Fibroblast of the conjunctiva (primary cell): Measurements from ENCODE around the gene EIF2S2.

Experiments used
- DNase-seq: peaks from one replicate; pipeline ENCODE4 v3.0.0-alpha.2; 2010; ENCODE audit warnings: low read depth

EIF2S2 gene

GRCh38 chr20:34088305-34089174 lies 23.5 kb downstream of the EIF2S2 start:
- no peak for DNase-seq

GRCh38 chr20:34085544-34086040 lies 26.5 kb downstream of the EIF2S2 start:
- DNase-seq = no peak

GRCh38 chr20:34084227-34084923 lies 27.7 kb downstream of the EIF2S2 start:
- no peak for DNase-seq

GRCh38 chr20:34083781-34084180 lies 28.3 kb downstream of the EIF2S2 start:
- no peak for DNase-seq

- DNase-seq = peak; percentile 75
These were observed 28.9 kb downstream of the EIF2S2 start for GRCh38 chr20:34083137-34083536.

GRCh38 chr20:34082232-34082887 lies 29.7 kb downstream of the EIF2S2 start:
- no peak for DNase-seq

GRCh38 chr20:34079818-34080217 lies 32.2 kb downstream of the EIF2S2 start:
- no peak for DNase-seq

GRCh38 chr20:34078540-34078939 lies 33.5 kb downstream of the EIF2S2 start:
- DNase-seq = no peak

GRCh38 chr20:34076952-34077351 lies 35.1 kb downstream of the EIF2S2 start:
- no peak for DNase-seq

GRCh38 chr20:34075647-34076046 lies 36.4 kb downstream of the EIF2S2 start:
- DNase-seq = no peak

GRCh38 chr20:34074101-34074760 lies 37.8 kb downstream of the EIF2S2 start:
- no peak for DNase-seq

GRCh38 chr20:34072778-34073177 lies 39.3 kb downstream of the EIF2S2 start:
- DNase-seq = no peak

GRCh38 chr20:34072076-34072475 lies 40.0 kb downstream of the EIF2S2 start:
- no peak for DNase-seq

- DNase-seq = no peak
These were observed 41.2 kb downstream of the EIF2S2 start for GRCh38 chr20:34070859-34071258.

- no peak for DNase-seq
These were observed 42.0 kb downstream of the EIF2S2 start for GRCh38 chr20:34070079-34070439.

- DNase-seq = peak; percentile 77
These were observed 42.5 kb downstream of the EIF2S2 start for GRCh38 chr20:34069341-34070078.

- DNase-seq = no peak
These were observed 44.0 kb downstream of the EIF2S2 start for GRCh38 chr20:34068001-34068400.

- DNase-seq = peak; percentile 60
These were observed 45.5 kb downstream of the EIF2S2 start for GRCh38 chr20:34066476-34067090.

- no peak for DNase-seq
These were observed 46.8 kb downstream of the EIF2S2 start for GRCh38 chr20:34065260-34065659.

GRCh38 chr20:34064286-34064685 lies 47.8 kb downstream of the EIF2S2 start:
- no peak for DNase-seq
